AG10803 (cell line): ENCODE measurements around the gene SERPINB13.

Experiments used
- DNase-seq: peaks from one replicate; pipeline ENCODE4 v3.0.0; 2010; ENCODE audit warnings: low read depth
- H3K4me3 ChIP-seq: 2 replicates; pipeline ENCODE4 v1.5.1; 2011; ENCODE audit warnings: mild to moderate bottlenecking, low read length, control low read depth
- TF ChIP-seq, protein P1 (sequence below): conservative IDR thresholded peaks from 2 replicates; pipeline ENCODE4 v1.5.1; 2011; ENCODE audit warnings: mild to moderate bottlenecking, low read length, control low read depth, inconsistent platforms

SERPINB13 gene, protein sequence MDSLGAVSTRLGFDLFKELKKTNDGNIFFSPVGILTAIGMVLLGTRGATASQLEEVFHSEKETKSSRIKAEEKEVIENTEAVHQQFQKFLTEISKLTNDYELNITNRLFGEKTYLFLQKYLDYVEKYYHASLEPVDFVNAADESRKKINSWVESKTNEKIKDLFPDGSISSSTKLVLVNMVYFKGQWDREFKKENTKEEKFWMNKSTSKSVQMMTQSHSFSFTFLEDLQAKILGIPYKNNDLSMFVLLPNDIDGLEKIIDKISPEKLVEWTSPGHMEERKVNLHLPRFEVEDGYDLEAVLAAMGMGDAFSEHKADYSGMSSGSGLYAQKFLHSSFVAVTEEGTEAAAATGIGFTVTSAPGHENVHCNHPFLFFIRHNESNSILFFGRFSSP

GRCh38 chr18:63586966-63587365 is at the start of gene SERPINB13:
SERPINB13 (plus strand) TSS chr18:63587343; CDS start chr18:63588668, 1,325 bp downstream.
- DNase-seq: no peak
- TF ChIP-seq, protein P1, sequence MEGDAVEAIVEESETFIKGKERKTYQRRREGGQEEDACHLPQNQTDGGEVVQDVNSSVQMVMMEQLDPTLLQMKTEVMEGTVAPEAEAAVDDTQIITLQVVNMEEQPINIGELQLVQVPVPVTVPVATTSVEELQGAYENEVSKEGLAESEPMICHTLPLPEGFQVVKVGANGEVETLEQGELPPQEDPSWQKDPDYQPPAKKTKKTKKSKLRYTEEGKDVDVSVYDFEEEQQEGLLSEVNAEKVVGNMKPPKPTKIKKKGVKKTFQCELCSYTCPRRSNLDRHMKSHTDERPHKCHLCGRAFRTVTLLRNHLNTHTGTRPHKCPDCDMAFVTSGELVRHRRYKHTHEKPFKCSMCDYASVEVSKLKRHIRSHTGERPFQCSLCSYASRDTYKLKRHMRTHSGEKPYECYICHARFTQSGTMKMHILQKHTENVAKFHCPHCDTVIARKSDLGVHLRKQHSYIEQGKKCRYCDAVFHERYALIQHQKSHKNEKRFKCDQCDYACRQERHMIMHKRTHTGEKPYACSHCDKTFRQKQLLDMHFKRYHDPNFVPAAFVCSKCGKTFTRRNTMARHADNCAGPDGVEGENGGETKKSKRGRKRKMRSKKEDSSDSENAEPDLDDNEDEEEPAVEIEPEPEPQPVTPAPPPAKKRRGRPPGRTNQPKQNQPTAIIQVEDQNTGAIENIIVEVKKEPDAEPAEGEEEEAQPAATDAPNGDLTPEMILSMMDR: no peak
- H3K4me3 ChIP-seq: no peak within 1 kb of the TSS

DNA sequence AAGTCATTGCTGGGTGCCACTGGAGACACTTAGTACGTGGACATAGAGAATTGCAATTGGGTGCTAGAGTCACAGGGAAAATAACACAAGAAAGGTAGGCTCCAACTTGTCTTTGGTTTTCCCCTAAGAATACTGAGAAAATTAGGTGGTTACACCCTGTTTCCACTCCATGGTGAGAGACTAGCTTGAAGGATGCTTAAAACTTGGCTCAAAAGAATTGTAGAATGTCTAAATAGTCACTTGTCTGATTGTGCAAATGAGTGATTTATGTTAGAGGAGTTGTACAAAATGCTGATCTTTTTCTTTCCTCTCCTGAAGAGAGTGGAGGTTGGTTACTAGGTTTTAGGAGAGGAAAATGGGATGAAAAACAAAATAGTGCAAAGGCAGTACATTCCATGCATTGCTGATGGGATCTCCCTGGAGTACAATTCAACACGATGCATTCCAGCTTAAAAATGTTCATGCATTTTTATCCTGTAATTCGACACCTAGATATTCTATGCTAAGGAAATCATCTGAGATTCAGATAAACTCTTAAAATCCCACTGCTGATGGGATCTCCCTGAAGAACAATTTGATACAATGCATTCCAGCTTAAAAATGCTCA is 47.1 kb upstream of the SERPINB13 start:
- peak; percentile 84 for DNase-seq
- H3K4me3 ChIP-seq: no peak overlapping the region
- TF ChIP-seq, protein P1: no peak

GRCh38 chr18:63542069-63542468 is 45.1 kb upstream of the SERPINB13 start, which contains the start of gene SERPINB12:
SERPINB12 (plus strand) TSS chr18:63542369; CDS start chr18:63556160, 13,791 bp downstream.
- DNase-seq: no peak
- TF ChIP-seq, protein P1: no peak
- no peak within 1 kb of the TSS for H3K4me3 ChIP-seq

DNA sequence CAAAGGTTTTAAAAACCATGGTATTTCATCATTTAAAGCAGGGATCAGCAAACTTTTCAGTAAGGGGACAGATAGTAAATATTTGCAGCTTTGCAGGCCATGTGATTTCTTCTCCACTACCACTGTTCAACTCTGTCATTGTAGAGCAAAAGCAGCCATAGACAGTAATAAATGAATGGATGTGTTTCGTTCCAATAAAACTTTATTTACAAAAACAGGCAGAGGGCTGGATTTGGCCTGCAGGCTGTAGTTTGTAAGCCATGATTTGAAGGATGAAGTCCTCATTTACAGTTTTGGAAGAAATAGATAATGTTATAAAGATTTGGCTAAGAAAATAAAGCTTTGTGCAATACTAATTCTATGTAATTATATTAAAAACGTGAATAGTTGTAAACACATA is 43.1 kb upstream of the SERPINB13 start:
- TF ChIP-seq, protein P1: no peak
- no peak overlapping the region for H3K4me3 ChIP-seq
- no peak for DNase-seq

GRCh38 chr18:63545000-63545399 is 42.1 kb upstream of the SERPINB13 start:
- TF ChIP-seq, protein P1: no peak
- DNase-seq: peak; percentile 48
- H3K4me3 ChIP-seq: no peak overlapping the region

DNA sequence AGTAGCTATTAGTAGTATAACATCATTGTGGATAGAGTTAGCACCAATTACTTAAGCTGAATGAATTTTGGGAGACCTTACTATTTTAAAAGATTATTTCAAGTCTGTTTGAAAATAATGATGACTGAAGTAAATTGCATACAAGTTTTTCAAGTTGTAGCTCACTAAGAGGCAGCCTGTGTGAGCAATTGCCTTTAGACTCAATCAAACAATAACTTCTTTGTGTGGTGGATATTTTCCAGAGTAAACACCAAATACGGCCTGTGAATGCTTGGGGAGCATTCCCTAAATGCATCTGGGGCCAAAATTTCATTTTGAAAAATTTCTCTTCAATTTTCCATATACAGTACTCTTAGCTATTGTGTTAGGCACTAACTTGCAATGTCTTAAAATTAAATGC is 37.1 kb upstream of the SERPINB13 start:
- H3K4me3 ChIP-seq: no peak overlapping the region
- DNase-seq: no peak
- TF ChIP-seq, protein P1: no peak

DNA sequence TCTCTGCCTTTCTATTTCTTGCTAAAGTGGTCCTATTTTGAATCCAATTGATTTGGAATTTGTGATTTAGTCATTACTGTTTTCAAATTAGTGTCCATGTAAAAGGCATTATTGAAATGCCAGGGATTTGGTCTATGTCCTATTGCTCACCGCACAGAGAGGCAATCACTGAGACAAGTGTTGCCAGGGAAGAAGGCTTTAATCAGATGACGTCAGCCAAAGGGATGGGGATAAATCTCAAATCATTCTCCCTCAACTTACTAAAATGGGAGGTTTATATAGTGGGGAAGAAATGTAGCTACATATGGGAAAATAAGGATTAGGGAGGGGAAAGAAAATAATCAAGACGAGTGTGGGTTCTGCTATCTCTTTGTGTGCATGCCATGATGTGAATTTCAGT is 35.4 kb upstream of the SERPINB13 start:
- no peak overlapping the region for H3K4me3 ChIP-seq
- TF ChIP-seq, protein P1: no peak
- no peak for DNase-seq
